Activated CD8-positive, alpha-beta memory T cell treated with anti-CD3 and anti-CD28 coated beads, Interleukin-2, amount 50 U/mL, for 24 hours (primary cell): ENCODE data around the gene MACROD2.
"Not testable (repeated sequence)": the region's sequence is repeated elsewhere in the genome, so short reads cannot be mapped to it uniquely, and the experiment has no call there.

ENCODE experiments used
- DNase-seq: peaks from one replicate; pipeline ENCODE4 v3.0.0-alpha.2; 2020; ENCODE audit errors: extremely low read depth

The MACROD2 gene

DNA sequence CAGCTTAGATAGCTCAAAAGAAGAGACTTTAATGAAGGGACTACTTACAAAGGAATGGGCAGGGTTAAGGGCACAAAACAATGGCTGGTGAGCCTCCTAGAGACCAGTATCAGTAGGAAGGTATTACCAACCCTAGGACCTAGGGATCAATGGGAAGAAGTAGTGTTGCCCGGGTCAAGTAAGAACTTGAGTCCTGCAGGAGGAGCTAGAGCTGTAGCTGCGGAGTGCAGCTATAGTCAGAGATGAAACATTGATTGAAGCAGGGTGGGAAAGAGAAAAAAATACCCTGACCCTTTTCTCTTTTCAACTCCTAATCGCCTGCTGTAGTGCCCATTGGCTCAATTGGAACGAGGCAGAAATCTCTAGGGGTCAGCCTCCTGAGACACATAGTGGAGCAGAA is 198.1 kb downstream of the MACROD2 start:
- no peak for DNase-seq

- no peak for DNase-seq
Observed at GRCh38 chr20:14193885-14194284, 198.6 kb downstream of the MACROD2 start.

- no peak for DNase-seq
Observed at GRCh38 chr20:14197097-14197496, 201.8 kb downstream of the MACROD2 start.

DNA sequence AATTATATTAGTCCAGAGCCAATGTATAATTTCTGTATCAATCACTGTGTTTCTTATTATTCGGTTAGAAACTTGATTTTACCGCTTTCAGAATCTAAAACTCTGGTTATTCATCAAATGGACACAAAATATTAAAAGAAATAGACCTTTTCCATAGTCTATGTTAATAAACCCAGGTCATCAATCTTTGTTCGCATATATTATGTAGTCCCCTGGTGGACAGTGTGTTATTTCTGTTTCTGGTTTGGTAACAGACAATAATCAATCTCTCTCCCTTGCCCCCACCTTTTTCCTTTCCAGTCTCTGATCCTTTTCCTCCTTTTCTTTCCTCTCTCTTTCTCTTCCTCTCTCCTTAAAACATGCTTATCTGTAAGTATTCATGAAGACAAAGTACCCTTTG is 203.1 kb downstream of the MACROD2 start:
- DNase-seq, result no peak

- DNase-seq, result no peak
Observed at GRCh38 chr20:14199111-14199510, 203.8 kb downstream of the MACROD2 start.

GRCh38 chr20:14203657-14204056 is 208.3 kb downstream of the MACROD2 start:
- no peak for DNase-seq

GRCh38 chr20:14207591-14207990 is 212.3 kb downstream of the MACROD2 start:
- DNase-seq, result no peak

GRCh38 chr20:14208956-14209355 is 213.6 kb downstream of the MACROD2 start:
- DNase-seq, result no peak

- DNase-seq, result no peak
Observed at GRCh38 chr20:14210146-14210545, 214.8 kb downstream of the MACROD2 start.

- no peak for DNase-seq
Observed at GRCh38 chr20:14214046-14214445, 218.7 kb downstream of the MACROD2 start.

GRCh38 chr20:14215880-14216279 is 220.6 kb downstream of the MACROD2 start:
- DNase-seq, result not testable (repeated sequence)

DNA sequence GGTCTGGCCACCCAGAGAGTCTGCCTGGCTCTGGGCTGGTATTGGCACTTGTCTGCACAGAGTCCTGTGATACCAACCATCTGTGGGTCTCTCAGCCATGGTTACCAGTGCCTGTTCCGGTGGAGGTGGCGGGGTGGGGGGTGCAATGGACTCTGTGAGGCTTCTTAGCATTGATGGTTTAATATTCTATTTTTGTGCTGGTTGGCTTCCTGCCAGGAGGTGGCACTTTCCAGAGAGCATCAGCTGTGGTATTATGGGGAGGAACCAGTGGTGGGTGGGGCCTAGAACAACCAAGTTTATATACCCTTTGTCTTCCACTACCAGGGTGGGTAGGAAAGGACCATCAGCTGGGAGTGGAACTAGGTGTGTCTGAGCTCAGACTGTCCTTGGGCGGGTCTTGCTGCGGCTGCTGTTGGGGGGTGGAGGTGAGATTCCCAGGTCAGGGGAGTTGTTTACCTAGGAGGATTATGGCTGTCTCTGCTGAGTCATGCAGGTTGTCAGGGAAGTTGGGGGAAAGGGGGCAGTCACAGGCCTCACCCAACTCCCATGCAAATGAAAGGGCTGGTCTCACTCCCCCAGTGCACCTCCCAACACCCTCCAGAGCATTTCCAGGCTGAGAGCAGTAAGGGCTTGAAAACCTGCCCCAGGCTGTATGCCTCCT is 224.6 kb downstream of the MACROD2 start:
- no peak for DNase-seq

DNA sequence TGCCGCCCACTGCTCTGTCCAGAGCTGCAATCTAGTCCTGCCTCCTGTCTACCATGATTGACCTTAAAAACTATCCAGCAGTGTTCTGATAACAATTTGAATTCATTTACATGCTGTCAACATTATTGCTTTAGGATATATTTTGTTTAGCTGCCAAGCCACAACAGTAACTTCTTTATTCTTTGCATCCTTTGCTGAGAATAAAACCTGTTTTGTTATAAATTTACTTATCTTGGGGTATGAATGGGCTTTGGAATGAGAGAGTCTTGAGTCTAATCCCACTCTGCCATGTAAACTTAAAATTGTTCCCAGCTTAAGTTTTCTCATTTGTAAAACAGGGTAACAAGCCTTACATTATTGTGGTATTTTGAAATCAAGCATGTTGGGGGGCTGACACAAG is 225.7 kb downstream of the MACROD2 start:
- no peak for DNase-seq

- no peak for DNase-seq
Observed at GRCh38 chr20:14223806-14224205, 228.5 kb downstream of the MACROD2 start.

GRCh38 chr20:14226051-14227049 is 231.0 kb downstream of the MACROD2 start:
- DNase-seq, result not testable (repeated sequence)

- DNase-seq, result no peak
Observed at GRCh38 chr20:14232650-14233049, 237.3 kb downstream of the MACROD2 start.

- no peak for DNase-seq
Observed at GRCh38 chr20:14234666-14235295, 239.5 kb downstream of the MACROD2 start.

DNA sequence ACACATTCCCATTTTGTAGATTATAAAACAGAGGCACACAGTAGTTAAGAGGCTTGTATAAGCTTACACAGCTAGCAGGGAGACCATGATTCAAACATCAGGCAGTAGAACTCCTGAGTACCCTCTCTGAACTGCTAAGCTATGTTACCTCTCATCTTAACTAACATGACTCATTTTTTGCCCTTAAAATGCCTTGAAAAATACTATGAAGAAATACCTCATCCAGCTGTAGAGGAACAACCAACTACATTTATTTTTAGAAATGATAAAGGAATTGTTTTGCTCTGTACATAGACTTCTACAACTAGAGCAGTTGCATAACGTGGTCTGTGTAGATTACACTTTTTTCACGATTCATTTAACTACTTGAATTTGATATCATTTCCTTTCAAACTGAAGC is 240.0 kb downstream of the MACROD2 start:
- DNase-seq, result no peak

GRCh38 chr20:14245368-14245970 is 250.2 kb downstream of the MACROD2 start:
- no peak for DNase-seq

DNA sequence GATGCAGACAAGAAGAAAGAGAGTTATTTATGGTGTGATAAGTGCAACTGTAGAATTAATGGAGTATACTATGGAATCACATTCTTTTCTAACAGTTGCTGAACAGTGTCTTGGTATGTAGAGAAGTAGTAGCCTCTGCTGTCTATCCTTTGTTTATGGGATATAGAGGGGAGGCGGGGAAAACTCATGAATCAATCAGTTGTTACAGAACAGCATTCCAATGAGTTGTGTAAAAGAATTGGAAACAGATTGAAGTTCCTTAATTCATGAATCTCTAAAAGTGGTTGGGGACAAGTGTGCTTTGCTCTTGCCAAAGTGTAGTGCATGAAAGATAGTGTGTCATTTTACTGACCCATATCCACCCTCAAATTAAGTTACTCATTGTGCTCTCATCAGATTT is 264.4 kb downstream of the MACROD2 start:
- DNase-seq, result no peak

- no peak for DNase-seq
Observed at GRCh38 chr20:14260367-14260766, 265.1 kb downstream of the MACROD2 start.

GRCh38 chr20:14264869-14265268 is 269.6 kb downstream of the MACROD2 start:
- DNase-seq, result no peak
